Calu3 (cell line): ENCODE data around the gene PHF12. TPM values are rescaled to one million over a fixed set of nuclear protein-coding genes. Genes with fewer than 3 reads are reported as not detected.

Source experiments
- BruUV-seq: library from RNA; stranded (reverse); fragments of 400-500 nt; replicated peaks from 2 replicates; lab custom pipeline; 2021; lab: Mats Ljungman, UMichigan
- CTCF ChIA-PET: fragments of 300-600 bp; sonication (Branson Sonifier 250); formaldehyde crosslinking; loops from one replicate; lab custom pipeline; 2022; ENCODE audit warnings: antibody characterized with exemption; lab: Charles Lee
- DNase-seq: peaks from one replicate; pipeline ENCODE4 v3.0.0; 2022
- H3K27ac Mint-ChIP-seq: one replicate; pipeline ENCODE4 v1.8.0; 2022; ENCODE audit warnings: mixed read lengths; ENCODE audit not compliant: unreplicated experiment
- H3K27me3 Mint-ChIP-seq: one replicate; pipeline ENCODE4 v1.8.0; 2022; ENCODE audit warnings: mixed read lengths; ENCODE audit not compliant: unreplicated experiment
- H3K36me3 Mint-ChIP-seq: one replicate; pipeline ENCODE4 v1.8.0; 2022; ENCODE audit warnings: mild to moderate bottlenecking, moderate library complexity, mixed read lengths; ENCODE audit not compliant: insufficient read depth, unreplicated experiment
- H3K4me1 Mint-ChIP-seq: one replicate; pipeline ENCODE4 v1.8.0; 2022; ENCODE audit warnings: mild to moderate bottlenecking, low read depth, mixed read lengths; ENCODE audit not compliant: unreplicated experiment
- H3K4me3 Mint-ChIP-seq: one replicate; pipeline ENCODE4 v1.8.0; 2022; ENCODE audit warnings: mild to moderate bottlenecking, low read depth, moderate library complexity, mixed read lengths; ENCODE audit not compliant: unreplicated experiment
- H3K9me3 Mint-ChIP-seq: one replicate; pipeline ENCODE4 v1.8.0; 2022; ENCODE audit warnings: low read depth, mixed read lengths; ENCODE audit not compliant: unreplicated experiment
- CTCF ChIP-seq: fragments of 200-600 bp; IDR thresholded peaks from one replicate; pipeline ENCODE4 v1.8.0; 2022; ENCODE audit warnings: antibody characterized with exemption; ENCODE audit not compliant: unreplicated experiment
- intact Hi-C: fragments of 100-400 bp; cut with micrococcal nuclease; formaldehyde crosslinking; loops from one replicate; pipeline ENCODE4 v1.10.0; 2022; ENCODE audit not compliant: unreplicated experiment
- total RNA-seq: library from RNA; stranded (reverse); gene quantifications from 2 replicates; pipeline ENCODE4 v1.2.3, GENCODE V29; 2022

The PHF12 gene
- total RNA-seq, 1 experiment from 2014 or later: 54.0 TPM

DNA sequence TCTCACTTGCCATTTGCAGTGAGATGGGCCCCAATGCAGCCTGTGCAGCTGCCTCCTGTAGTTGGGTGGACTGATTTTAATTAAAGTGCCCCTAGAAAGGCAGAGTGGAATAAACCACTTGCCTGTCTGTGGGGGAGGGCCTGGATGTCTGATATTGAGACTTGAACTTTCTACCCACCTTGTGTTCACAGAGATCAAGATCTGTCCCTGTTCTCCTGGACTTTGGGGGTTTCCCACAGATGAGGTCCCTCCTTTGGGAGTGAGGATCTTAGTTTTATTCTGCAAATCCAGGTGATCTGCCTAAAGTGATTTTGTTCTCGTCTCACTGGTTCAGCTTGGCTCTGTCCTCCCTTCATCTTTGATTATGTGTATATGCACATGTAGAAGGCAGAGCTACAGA lies 40.8 kb downstream of the PHF12 start:
- H3K27ac Mint-ChIP-seq: no peak overlapping the region
- no peak for TF ChIP-seq CTCF
- no TSS peak for BruUV-seq
- CTCF ChIA-PET: interaction anchor here (0.5 to 1.1 kb wide), 5 partner anchors 38 to 1454 kb away, joined by 3 to 9 read pairs (median 4); partner anchors contain the start of gene SDF2
- no peak overlapping the region for H3K4me3 Mint-ChIP-seq
- H3K9me3 Mint-ChIP-seq: peaks cover 6% of the 10 kb centered on the region
- DNase-seq: no peak
- H3K36me3 Mint-ChIP-seq: peaks cover 51% of the 10 kb centered on the region
- H3K4me1 Mint-ChIP-seq: peaks cover 7% of the 10 kb centered on the region
- intact Hi-C loops: no loop called here
- H3K27me3 Mint-ChIP-seq: no peaks in the 10 kb centered on the region

- H3K36me3 Mint-ChIP-seq: peaks cover 50% of the 10 kb centered on the region
Observed at GRCh38 chr17:28908640-28909167, 42.6 kb downstream of the PHF12 start.

DNA sequence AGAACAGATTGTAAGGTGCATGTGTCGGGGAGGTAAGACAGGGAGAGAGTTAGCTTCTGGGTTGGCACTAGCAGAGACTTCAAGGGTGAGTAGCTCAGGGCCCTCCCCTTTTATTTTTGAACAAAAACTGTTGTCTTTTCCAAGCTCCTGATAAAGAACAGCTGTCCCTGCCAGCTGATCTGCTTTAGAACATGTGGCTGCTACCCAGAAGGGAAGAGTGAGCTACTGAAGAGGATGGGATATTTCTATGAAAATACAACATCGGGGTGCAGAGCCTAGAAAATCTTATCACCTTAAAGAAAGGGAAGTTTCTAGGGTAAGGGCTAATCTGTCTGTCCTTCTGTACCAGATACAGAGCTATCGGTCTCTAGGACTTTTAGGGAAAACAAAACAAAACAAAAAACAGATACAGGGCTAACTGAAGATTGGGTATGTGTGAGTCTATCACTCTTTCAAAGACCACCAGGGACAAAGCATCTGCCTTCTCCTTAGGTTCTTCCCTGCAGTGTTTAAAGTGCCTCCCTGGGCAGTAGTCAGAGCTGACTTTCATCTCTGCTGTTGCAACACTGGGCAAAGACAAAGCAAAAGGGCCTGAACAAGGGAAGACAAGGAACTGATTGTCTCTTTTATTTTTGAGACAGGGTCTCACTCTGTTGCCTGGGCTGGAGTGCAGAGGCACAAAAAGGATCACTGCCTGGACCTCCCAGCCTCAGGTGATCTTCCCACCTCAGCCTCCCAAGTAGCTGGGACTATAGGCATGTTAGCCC lies 43.4 kb downstream of the PHF12 start:
- Mint-ChIP-seq H3K9me3 (no peaks in the 10 kb centered on the region), H3K27me3 (no peaks in the 10 kb centered on the region), H3K4me1 (peaks cover 12% of the 10 kb centered on the region), H3K4me3 (no peak overlapping the region), H3K27ac (no peak overlapping the region), H3K36me3 (peaks cover 55% of the 10 kb centered on the region)
- no TSS peak for BruUV-seq
- no peak for TF ChIP-seq CTCF
- intact Hi-C loops: no loop called here
- CTCF ChIA-PET: interaction anchor here (0.5 to 0.7 kb wide), 2 partner anchors 40 to 72 kb away, joined by 4 read pairs; no protein-coding TSS in a partner anchor
- no peak for DNase-seq

More at GRCh38 chr17:28908640-28909167, 42.6 kb downstream of the PHF12 start:
- intact Hi-C loops: no loop called here
- TF ChIP-seq CTCF: no peak
- Mint-ChIP-seq H3K9me3 (no peaks in the 10 kb centered on the region), H3K4me1 (peaks cover 7% of the 10 kb centered on the region), H3K27ac (no peak overlapping the region), H3K4me3 (no peak overlapping the region), H3K27me3 (no peaks in the 10 kb centered on the region)
- BruUV-seq: no TSS peak
- CTCF ChIA-PET: interaction anchor here (0.5 to 1.0 kb wide), 3 partner anchors 12 to 71 kb away, joined by 4 read pairs; no protein-coding TSS in a partner anchor
- DNase-seq: no peak

- CTCF ChIA-PET: no interaction called here
- H3K9me3 Mint-ChIP-seq: no peaks in the 10 kb centered on the region
Observed at GRCh38 chr17:28906706-28907438, 44.4 kb downstream of the PHF12 start.

More at GRCh38 chr17:28906706-28907438, 44.4 kb downstream of the PHF12 start:
- Mint-ChIP-seq H3K27me3 (no peaks in the 10 kb centered on the region), H3K4me1 (peaks cover 17% of the 10 kb centered on the region), H3K27ac (no peak overlapping the region), H3K4me3 (no peak overlapping the region), H3K36me3 (peaks cover 55% of the 10 kb centered on the region)
- intact Hi-C loops: no loop called here
- TF ChIP-seq CTCF: no peak
- no peak for DNase-seq
- no TSS peak for BruUV-seq
